ENCODE results near the gene ARL5A. TPM values are rescaled to one million over a fixed set of nuclear protein-coding genes. Genes with fewer than 3 reads are reported as not detected.

The ARL5A gene, protein sequence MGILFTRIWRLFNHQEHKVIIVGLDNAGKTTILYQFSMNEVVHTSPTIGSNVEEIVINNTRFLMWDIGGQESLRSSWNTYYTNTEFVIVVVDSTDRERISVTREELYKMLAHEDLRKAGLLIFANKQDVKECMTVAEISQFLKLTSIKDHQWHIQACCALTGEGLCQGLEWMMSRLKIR
- total RNA-seq (ENCODE audit: low replicate concordance) = 27.1 and 47.8 TPM in 2 replicates

DNA sequence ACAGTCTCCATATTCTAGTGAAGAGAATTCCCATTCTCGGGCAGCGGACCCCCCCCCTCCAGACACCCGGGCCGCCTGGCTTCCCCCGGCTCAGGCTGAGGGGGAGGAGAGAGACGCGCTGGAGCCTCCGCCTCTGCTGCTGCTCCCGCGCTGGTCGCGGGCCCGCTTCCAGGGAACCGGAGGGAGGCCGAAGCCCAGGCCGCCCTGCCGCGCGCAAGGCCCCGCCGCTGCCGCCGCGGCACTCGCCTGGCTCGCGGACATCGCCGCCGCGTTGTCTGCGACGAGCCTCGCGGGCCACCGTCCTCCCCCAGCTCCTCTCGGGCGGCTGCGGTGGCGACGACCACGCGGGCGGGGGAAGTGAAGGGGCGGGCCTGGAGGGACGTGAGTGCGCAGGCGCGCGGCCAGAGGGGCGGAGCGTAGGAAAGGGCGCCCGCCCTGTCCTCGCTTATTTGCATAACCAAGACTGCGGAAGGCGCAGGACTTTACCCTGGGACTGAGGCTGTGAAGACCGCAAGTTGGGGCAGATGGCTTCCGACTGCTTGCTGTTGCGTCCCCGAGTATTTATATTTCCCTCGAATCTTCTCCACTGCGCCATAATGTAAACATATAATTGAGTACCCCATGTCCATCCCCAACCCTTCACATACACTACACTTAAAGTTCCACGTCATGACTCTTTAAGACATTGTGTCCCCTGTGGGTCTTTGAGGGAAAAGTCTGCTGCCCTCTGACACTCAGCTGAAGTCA, at the start of gene ARL5A:
Gene ARL5A (minus strand): TSS at position 279 of the 747 bp plus-strand sequence. CDS start 245 bp downstream, at position 34.

Other genes with a start within 250 kb of the ARL5A start
- 0.08 and 0.94 TPM in 2 replicates for gene NEB, start 93.9 kb downstream of the ARL5A start, total RNA-seq (ENCODE audit: low replicate concordance)